Measurements from ENCODE around the gene RXRG.

Gene RXRG

GRCh38 chr1:165449131-165449530 is 4.2 kb upstream of the RXRG start:
- no peak for DNase-seq (ENCODE audit: low spot score)

DNA sequence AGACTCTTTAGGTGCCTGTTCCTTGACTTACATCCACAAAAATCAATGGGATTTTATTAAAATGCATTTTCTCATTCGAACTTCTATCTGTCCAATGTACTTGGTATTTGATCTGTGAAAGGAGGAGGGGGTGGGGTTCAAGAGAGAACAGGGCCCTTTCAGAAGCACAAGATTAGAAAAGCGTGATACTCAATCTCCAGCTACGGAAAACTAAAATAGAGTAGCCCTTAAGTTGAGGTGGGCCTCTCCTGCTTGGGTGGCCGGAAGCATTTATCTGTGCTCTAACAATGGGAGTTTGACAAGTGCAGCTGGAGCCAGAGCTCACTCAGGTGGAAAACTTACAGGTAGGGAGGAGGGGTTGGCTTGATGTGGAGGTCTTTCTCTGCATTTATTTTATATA is 462 bp upstream of the RXRG start:
- DNase-seq (ENCODE audit: low spot score) = no peak

- peak; percentile 30 for DNase-seq (ENCODE audit: low spot score)
These were observed 1.2 kb downstream of the RXRG start for GRCh38 chr1:165443539-165444311.

- DNase-seq (ENCODE audit: low spot score) = no peak
These were observed 2.3 kb downstream of the RXRG start for GRCh38 chr1:165442653-165443052.

GRCh38 chr1:165442053-165442452 is 2.9 kb downstream of the RXRG start:
- no peak for DNase-seq (ENCODE audit: low spot score)

GRCh38 chr1:165441166-165441880 is 3.6 kb downstream of the RXRG start:
- DNase-seq (ENCODE audit: low spot score) = no peak

- DNase-seq (ENCODE audit: low spot score) = no peak
These were observed 5.6 kb downstream of the RXRG start for GRCh38 chr1:165439330-165439729.

DNA sequence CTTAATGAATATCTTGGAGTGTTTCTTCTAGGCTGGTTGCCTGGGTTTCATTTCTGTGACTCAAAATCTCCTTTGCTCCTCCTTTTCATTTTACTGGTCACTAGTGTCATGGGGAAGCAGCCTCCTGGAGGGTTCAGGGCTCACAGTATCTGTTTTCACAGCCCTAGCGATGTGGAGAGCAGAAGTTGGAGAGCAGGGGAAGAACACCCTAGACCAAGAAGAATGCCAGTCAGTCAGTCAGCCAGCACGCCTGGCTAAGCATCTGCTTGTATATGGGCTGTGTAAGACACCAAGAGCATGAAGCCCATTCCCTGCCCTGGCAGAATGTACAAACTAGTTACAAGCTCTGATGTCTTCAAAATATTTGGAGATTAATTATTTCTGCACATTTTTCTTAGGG is 7.9 kb downstream of the RXRG start:
- no peak for DNase-seq (ENCODE audit: low spot score)

DNA sequence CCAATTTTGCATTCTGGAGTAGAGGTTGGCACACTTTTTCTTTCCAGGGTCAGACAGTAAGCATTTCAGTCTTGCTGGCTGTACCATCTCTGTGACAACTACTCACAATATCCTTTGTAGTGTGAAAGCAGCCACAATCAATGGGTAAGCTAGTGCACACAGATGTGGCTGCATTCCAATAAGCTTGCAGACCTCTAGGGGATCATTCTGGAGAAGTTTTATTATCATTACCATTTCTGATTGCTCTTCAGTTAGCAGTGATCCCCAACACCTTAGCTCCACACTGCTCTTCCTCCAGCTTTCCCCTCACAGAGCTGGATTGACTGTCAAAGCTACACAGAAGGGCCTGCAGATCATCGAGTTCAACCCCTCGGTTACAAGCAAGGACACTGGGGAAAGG is 9.1 kb downstream of the RXRG start:
- DNase-seq (ENCODE audit: low spot score) = no peak

- DNase-seq (ENCODE audit: low spot score) = peak; percentile 29
These were observed 10.6 kb downstream of the RXRG start for GRCh38 chr1:165434281-165434680.

DNA sequence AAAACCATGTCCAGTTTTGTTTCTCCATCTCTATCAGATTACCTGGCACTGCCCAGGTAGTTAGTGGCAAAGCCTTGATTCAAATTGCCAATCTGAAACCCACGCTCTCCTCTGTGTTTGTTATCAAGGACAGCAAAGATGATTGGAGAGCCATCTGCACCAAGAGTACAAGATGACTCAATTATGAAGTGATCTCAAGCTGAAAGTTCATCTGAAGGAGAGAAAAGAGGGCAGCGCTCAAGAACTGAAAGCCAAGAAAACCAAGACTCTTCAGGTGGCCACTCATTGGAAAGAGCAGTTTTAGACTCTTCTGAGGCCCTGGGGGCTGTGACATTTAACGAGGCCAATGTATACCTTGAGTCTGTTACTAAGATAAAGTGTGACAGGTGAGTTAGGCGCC is 13.8 kb downstream of the RXRG start:
- no peak for DNase-seq (ENCODE audit: low spot score)

- DNase-seq (ENCODE audit: low spot score) = no peak
These were observed 18.2 kb downstream of the RXRG start for GRCh38 chr1:165426745-165427144.

DNA sequence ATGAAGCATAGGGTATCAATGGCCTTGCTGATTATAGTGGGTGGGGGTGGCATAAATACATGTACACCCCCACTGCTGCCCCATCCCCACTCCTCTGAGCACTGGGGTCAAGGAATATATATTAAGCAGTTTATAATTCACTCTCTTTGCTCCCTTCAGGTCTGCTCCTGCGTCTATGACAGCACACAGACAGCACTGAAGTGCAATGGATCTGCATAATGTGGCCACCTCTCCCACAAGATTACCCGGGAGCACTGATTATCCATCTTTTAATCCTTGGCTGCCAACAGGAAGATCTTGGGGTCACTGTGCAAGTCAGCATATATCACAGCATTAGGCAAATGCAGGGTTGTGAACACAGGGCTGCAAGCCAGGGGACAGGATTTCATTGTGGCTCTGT is 19.3 kb downstream of the RXRG start:
- no peak for DNase-seq (ENCODE audit: low spot score)

DNA sequence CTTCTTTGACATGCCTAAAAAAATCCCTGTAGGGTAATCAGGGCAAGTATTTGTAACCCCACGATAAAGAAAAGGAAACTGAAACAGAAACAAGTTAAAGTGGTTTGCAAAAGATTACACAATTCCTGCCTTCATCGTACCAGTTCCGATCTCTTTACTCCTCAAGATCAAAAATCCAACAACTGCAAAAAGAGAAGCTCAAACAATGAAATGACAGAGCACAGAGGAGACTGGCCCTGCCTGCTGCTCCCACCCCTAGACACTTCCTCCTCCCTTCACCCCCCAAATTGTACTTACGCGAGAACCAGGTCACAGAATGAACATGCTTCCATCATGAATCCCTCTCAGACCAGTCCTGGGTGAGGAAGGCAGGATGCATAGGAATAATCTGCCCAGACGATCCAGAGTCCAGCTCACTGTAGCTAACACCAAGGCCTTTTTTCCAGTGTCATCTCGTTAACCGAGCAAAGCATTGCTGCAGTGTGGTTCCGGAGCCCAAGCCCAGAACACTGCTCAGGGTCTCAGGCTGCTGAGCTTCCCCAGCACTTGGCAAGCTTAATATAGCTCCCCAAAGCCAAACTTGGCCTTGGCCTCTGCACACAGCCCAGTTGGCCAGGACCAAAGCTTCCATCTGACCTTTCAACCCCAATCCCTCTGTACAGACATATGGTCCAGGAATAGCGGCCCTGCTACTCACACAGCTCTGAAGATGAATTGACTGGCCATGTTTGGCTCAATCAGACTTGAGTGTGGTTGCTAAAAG is 20.3 kb downstream of the RXRG start:
- no peak for DNase-seq (ENCODE audit: low spot score)

GRCh38 chr1:165423136-165423535 is 21.8 kb downstream of the RXRG start:
- DNase-seq (ENCODE audit: low spot score) = no peak

- no peak for DNase-seq (ENCODE audit: low spot score)
These were observed 24.3 kb downstream of the RXRG start for GRCh38 chr1:165420655-165421054.

DNA sequence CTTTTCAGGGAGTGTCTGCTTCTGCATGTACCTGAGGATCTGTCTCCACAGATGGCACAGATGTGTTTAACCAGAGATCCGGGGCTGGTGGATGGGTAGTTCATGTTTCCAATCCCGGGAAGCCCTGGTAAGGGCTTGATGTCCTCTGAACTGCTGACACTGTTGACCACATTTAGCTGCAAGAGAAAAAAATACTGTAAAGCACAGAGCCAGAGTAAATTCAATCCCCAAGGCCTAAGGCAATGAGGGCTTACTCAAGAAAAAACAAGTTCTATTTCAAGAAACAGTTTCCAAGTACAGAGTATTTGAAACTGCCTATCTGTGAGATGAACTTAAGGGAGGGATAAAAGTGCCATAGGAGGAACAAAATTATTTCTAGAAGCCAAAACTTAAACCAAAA is 25.1 kb downstream of the RXRG start:
- DNase-seq (ENCODE audit: low spot score) = no peak

DNA sequence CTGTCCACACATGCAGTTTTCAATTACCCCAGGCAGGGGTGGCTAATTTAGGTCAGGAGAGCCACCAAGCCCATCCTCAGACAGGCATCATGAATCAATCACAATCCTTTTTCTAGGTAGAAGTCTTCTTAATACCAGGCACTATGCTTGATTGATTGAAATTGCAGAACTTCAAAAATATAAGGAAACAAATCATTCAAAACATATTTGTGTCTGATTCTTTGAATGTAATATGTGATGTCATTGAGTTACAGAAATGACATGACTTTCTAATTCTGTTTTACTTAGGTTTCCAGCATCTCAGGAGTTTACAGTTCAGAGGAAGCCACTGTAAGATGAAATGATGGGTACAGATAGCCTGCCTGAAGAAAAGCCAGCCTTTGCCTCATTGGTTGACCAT is 26.7 kb downstream of the RXRG start:
- DNase-seq (ENCODE audit: low spot score) = no peak

DNA sequence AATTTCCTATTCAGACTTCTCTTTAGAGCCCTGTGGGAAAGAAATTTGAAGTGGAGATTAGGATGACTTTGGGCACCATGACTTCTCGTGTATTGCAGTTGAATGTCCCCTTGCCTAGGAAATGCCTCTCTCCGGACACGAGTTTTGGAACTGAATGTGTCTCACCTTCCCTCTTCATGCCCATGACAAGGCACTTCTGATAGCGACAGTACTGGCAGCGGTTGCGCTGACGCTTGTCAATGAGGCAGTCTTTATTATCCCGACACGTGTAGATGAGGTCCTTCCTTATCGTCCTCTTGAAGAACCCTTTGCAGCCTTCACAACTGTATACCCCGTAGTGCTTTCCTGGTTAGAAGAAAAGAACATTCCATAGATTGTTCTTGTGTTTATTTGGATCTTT is 28.1 kb downstream of the RXRG start:
- no peak for DNase-seq (ENCODE audit: low spot score)

GRCh38 chr1:165415068-165415467 is 29.9 kb downstream of the RXRG start:
- no peak for DNase-seq (ENCODE audit: low spot score)

GRCh38 chr1:165414620-165415019 is 30.3 kb downstream of the RXRG start:
- DNase-seq (ENCODE audit: low spot score) = no peak

DNA sequence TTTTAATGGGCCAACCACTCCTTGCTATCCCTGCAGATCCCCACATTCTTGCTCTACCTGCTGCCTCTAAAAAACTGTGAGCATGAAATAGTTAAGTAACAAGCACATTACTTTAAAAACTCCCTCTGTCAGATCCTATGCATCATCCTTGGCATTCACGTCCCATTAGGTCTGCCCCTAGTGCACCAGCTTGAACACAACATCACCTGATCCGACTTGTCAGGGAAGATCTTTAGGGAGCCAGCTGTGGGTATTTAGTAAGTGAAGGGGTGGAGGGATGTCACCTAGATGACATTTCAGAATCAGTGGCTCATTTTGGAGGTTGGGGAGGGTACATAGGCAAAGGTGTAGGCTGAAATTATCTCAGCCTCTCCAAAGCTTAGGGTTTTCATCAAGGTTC is 33.5 kb downstream of the RXRG start:
- no peak for DNase-seq (ENCODE audit: low spot score)
